HepG2 (cell line): Measurements from ENCODE around the gene MTG1. TPM values are rescaled to one million over a fixed set of nuclear protein-coding genes. Genes with fewer than 3 reads are reported as not detected.

Experiments
- ATAC-seq: fragments of 200-7000 bp; cut with Tn5 transposase; 3 replicates; pipeline ENCODE4 v1.9.1; 2020; ENCODE audit warnings: mild to moderate bottlenecking, moderate library complexity
- BruUV-seq: library from RNA; stranded (reverse); fragments of 400-500 nt; replicated peaks from 2 replicates; lab custom pipeline; 2021; lab: Mats Ljungman, UMichigan
- CTCF ChIA-PET: fragments of 300-600 bp; formaldehyde crosslinking; extraction: SDS; loops from one replicate; lab custom pipeline; 2021; ENCODE audit warnings: low total read pairs, inconsistent platforms, low intra/inter-chr PET ratio; lab: Yijun Ruan, JAX
- POLR2A ChIA-PET: fragments of 350-600 bp; sonication (Branson Sonifier 250); formaldehyde crosslinking; loops from one replicate; lab custom pipeline; 2020; ENCODE audit warnings: antibody characterized with exemption, inconsistent platforms; lab: Yijun Ruan, JAX
- DNase-seq: peaks from one replicate; pipeline ENCODE4 v3.0.0-alpha.2; 2015; ENCODE audit warnings: low spot score
- FAIRE-seq: peaks from 3 replicates; lab custom pipeline; 2011; peaks lifted over from hg19 to GRCh38; lab: Jason Lieb, UNC
- H2AFZ ChIP-seq: one replicate; pipeline ENCODE4 v1.6.1; 2011; ENCODE audit warnings: low read length, inconsistent platforms
- H3K27ac ChIP-seq: fragments of 300-600 bp; 3 replicates; pipeline ENCODE4 v1.8.0; 2011; ENCODE audit warnings: mixed run types, mild to moderate bottlenecking, mixed read lengths, low read length, inconsistent platforms; ENCODE audit not compliant: insufficient read depth; ENCODE audit errors: extremely low read length
- H3K27me3 ChIP-seq, 2 experiments: fragments of 200-600 bp in 1 of 2; 2 replicates in 1 of 2; 3 replicates in 1 of 2; pipeline versions ENCODE4 v1.6.0 to v1.8.0; 2011; ENCODE audit warnings: low read length in 2 of 2, mild to moderate bottlenecking in 2 of 2, moderate library complexity in 2 of 2, inconsistent platforms in 1 of 2; ENCODE audit not compliant: insufficient read depth in 2 of 2, control insufficient read depth in 1 of 2
- H3K36me3 ChIP-seq, 2 experiments: fragments of 200-600 bp in 1 of 2; replicated peaks in 1 of 2; 2 replicates in 1 of 2; 3 replicates in 1 of 2; pipeline versions ENCODE4 v1.5.1 to v1.8.0; 2011; ENCODE audit warnings: low read length in 2 of 2, inconsistent platforms in 1 of 2; ENCODE audit not compliant: insufficient read depth in 2 of 2, control insufficient read depth in 1 of 2
- H3K4me1 ChIP-seq: 2 replicates; pipeline ENCODE4 v1.5.1; 2012; ENCODE audit warnings: low read length, inconsistent platforms; ENCODE audit not compliant: insufficient read depth
- H3K4me2 ChIP-seq: 2 replicates; pipeline ENCODE4 v1.6.0; 2011; ENCODE audit warnings: low read depth, low read length, inconsistent platforms
- H3K4me3 ChIP-seq, 3 experiments: fragments of 200-600 bp in 1 of 3; sonication (generic), shearing (Covaris generic) in 1 of 3; replicated peaks in 1 of 3; 2 replicates each; pipeline ENCODE4 v1.5.1; 2011 to 2016; ENCODE audit warnings: low read length in 3 of 3, inconsistent platforms in 2 of 3, low read depth in 2 of 3, mild to moderate bottlenecking in 2 of 3, control low read depth in 1 of 3, mixed read lengths in 1 of 3; ENCODE audit not compliant: insufficient read depth in 1 of 3
- H3K79me2 ChIP-seq: one replicate; pipeline ENCODE4 v1.6.1; 2011; ENCODE audit warnings: low read length, inconsistent platforms; ENCODE audit not compliant: insufficient read depth
- H3K9ac ChIP-seq: 2 replicates; pipeline ENCODE4 v1.6.0; 2011; ENCODE audit warnings: mild to moderate bottlenecking, low read depth, low read length, inconsistent platforms; ENCODE audit not compliant: insufficient read depth
- H3K9me3 ChIP-seq: 2 replicates; pipeline ENCODE4 v1.5.1; 2012; ENCODE audit warnings: mild to moderate bottlenecking, low read length
- H4K20me1 ChIP-seq: 2 replicates; pipeline ENCODE4 v1.6.0; 2011; ENCODE audit warnings: inconsistent platforms, mild to moderate bottlenecking, low read length, moderate library complexity; ENCODE audit not compliant: insufficient read depth
- GATAD1 ChIP-seq: IDR thresholded peaks from 2 replicates; pipeline ENCODE4 v1.6.1; 2016; ENCODE audit warnings: missing genetic modification reagents, missing compliant biosample characterization
- JUND ChIP-seq: sonication (generic); formaldehyde crosslinking; IDR thresholded peaks from 2 replicates; pipeline ENCODE4 v1.8.0; 2022; ENCODE audit warnings: mild to moderate bottlenecking, missing genetic modification reagents
- MYC ChIP-seq: sonication (generic); formaldehyde crosslinking; IDR thresholded peaks from 2 replicates; pipeline ENCODE4 v1.9.0; 2021; ENCODE audit warnings: missing genetic modification reagents, borderline replicate concordance
- RBFOX2 ChIP-seq: fragments of 200-400 bp; formaldehyde crosslinking; IDR thresholded peaks from 2 replicates; pipeline ENCODE4 v1.6.1; 2017; ENCODE audit warnings: low read depth, mild to moderate bottlenecking, low read length
- SIX1 ChIP-seq: sonication (generic); formaldehyde crosslinking; IDR thresholded peaks from 2 replicates; pipeline ENCODE4 v1.4.0; 2020; ENCODE audit warnings: missing genetic modification reagents, borderline replicate concordance
- STAG1 ChIP-seq: sonication (generic); formaldehyde crosslinking; IDR thresholded peaks from 2 replicates; pipeline ENCODE4 v1.4.0; 2020; ENCODE audit warnings: missing genetic modification reagents
- TOE1 ChIP-seq: sonication (generic); formaldehyde crosslinking; IDR thresholded peaks from 2 replicates; pipeline ENCODE4 v1.4.0; 2020; ENCODE audit warnings: mild to moderate bottlenecking, missing genetic modification reagents
- YEATS4 ChIP-seq: sonication (generic); formaldehyde crosslinking; IDR thresholded peaks from 2 replicates; pipeline ENCODE4 v1.4.0; 2020; ENCODE audit warnings: missing genetic modification reagents, borderline replicate concordance
- ZBTB3 ChIP-seq: sonication (generic); formaldehyde crosslinking; IDR thresholded peaks from 2 replicates; pipeline ENCODE4 v1.4.0; 2020; ENCODE audit warnings: low read depth, mild to moderate bottlenecking, moderate library complexity, missing genetic modification reagents, borderline replicate concordance
- ZHX2 ChIP-seq, 2 experiments: sonication (generic) in 1 of 2; formaldehyde crosslinking in 1 of 2; IDR thresholded peaks; 2 replicates each; pipeline versions ENCODE4 v1.6.1 to v1.9.0; 2014 to 2022; ENCODE audit warnings: antibody characterized with exemption in 1 of 2, borderline replicate concordance in 1 of 2, inconsistent platforms in 1 of 2, low read depth in 1 of 2, missing genetic modification reagents in 1 of 2
- ZMAT3 ChIP-seq: sonication (generic); formaldehyde crosslinking; conservative IDR thresholded peaks from 2 replicates; pipeline ENCODE4 v1.7.0; 2021; ENCODE audit warnings: missing genetic modification reagents
- ZNF331 ChIP-seq: sonication (generic); formaldehyde crosslinking; IDR thresholded peaks from 2 replicates; pipeline ENCODE4 v1.4.0; 2020; ENCODE audit warnings: missing genetic modification reagents
- WGBS: methylation state at CpG from one replicate; pipeline ENCODE4 v1.1.6; 2017; ENCODE audit warnings: low lambda C conversion rate; 5-methylcytosine and 5-hydroxymethylcytosine counted together
- in situ Hi-C: cut with HindIII; loops from 2 replicates; pipeline ENCODE4 v1.10.0; 2017; ENCODE audit warnings: low pct_unique_long_range_greater_than_20kb; ENCODE audit not compliant: extremely low pct_ligation_motif_present
- intact Hi-C: fragments of 100-400 bp; cut with micrococcal nuclease; formaldehyde crosslinking; loops from one replicate; pipeline ENCODE4 v1.10.0; 2022; ENCODE audit not compliant: unreplicated experiment
- polyA plus RNA-seq, 8 experiments: library from polyadenylated mRNA; depleted of rRNA in 3 of 8; stranded (reverse) in 7 of 8; unstranded in 1 of 8; fragments of >200 nt; fragmentation: Illumina TruSeq in 4 of 8; extraction: Trizol in 4 of 8; gene quantifications; 2 replicates each; pipeline versions ENCODE4 v1.2.1 to v1.2.3, GENCODE V29; 2011 to 2016; ENCODE audit warnings: low read depth in 4 of 8, missing spikeins in 1 of 8, mixed read lengths in 1 of 8; ENCODE audit not compliant: insufficient read depth in 1 of 8
- total RNA-seq, 5 experiments: library from RNA; depleted of rRNA; stranded (reverse); fragments of >200 nt; fragmentation: Illumina TruSeq; extraction: Trizol; gene quantifications; 2 replicates each; pipeline ENCODE4 v1.2.3, GENCODE V29; 2016; ENCODE audit warnings: low read depth in 1 of 5

The MTG1 gene
- total and polyA plus RNA-seq, 2 of the 13 experiments (the other 11 are each of a cell fraction or from before 2014, with no cell fraction given), result 42.0 to 103 TPM

- Histone ChIP-seq H3K9ac (no peak overlapping the region), H4K20me1 (no peaks in the 10 kb centered on the region), H2AFZ (no peak overlapping the region), H3K4me2 (no peak overlapping the region), H3K79me2 (no peaks in the 10 kb centered on the region), H3K27ac (no peak overlapping the region), H3K36me3 (no peaks in the 10 kb centered on the region), H3K9me3 (peaks cover 27% of the 10 kb centered on the region), H3K4me3 (no peak overlapping the region), H3K4me1 (no peaks in the 10 kb centered on the region), H3K27me3 (no peaks in the 10 kb centered on the region)
- ChIA-PET CTCF (no interaction called here), POLR2A (no interaction called here)
- ATAC-seq (no peak), DNase-seq (no peak), FAIRE-seq (no peak)
- BruUV-seq, result no TSS peak
- TF ChIP-seq SIX1 (CRISPR knock-in tag), result no peak
- no peak for TF ChIP-seq ZHX2 (IDR thresholded peaks at IDR 0.05; ENCODE audit: low read depth)
- no peak for TF ChIP-seq ZHX2 (CRISPR knock-in tag; IDR thresholded peaks at IDR 0.05; ENCODE audit: borderline replicate concordance)
- no peak for TF ChIP-seq STAG1 (CRISPR knock-in tag)
- TF ChIP-seq YEATS4, result no peak
- TF ChIP-seq TOE1 (CRISPR knock-in tag), result no peak
- TF ChIP-seq ZNF331 (CRISPR knock-in tag), result no peak
- no peak for TF ChIP-seq GATAD1 (CRISPR knock-in tag)
- no peak for TF ChIP-seq MYC (CRISPR knock-in tag)
- TF ChIP-seq ZMAT3 (CRISPR knock-in tag), result no peak
- no peak for TF ChIP-seq JUND (CRISPR knock-in tag)
- no peak for TF ChIP-seq ZBTB3
- no peak for TF ChIP-seq RBFOX2
- in situ Hi-C loops (no loop called here), intact Hi-C loops (no loop called here)
- 69% methylated on average over 21 of the region's 22 CpGs for WGBS
Measured at GRCh38 chr10:133445268-133445732, 51.3 kb downstream of the MTG1 start.
